OCI-M1 (cell line): Measurements from ENCODE around the gene ZNF438.
"Not testable (repeated sequence)": the region's sequence is repeated elsewhere in the genome, so short reads cannot be mapped to it uniquely, and the experiment has no call there.

Experiments
- DNase-seq: peaks from one replicate; lab custom pipeline; 2025; lab: John Stamatoyannopoulos, UW

ZNF438 gene

GRCh38 chr10:31041011-31041410, 9.3 kb upstream of the ZNF438 start:
- no peak for DNase-seq

- peak; percentile 71 for DNase-seq
These were observed 7.3 kb upstream of the ZNF438 start for GRCh38 chr10:31039006-31039405.

GRCh38 chr10:31037749-31038148, 6.1 kb upstream of the ZNF438 start:
- DNase-seq = no peak

- DNase-seq = no peak
These were observed 4.5 kb upstream of the ZNF438 start for GRCh38 chr10:31036209-31036608.

DNA sequence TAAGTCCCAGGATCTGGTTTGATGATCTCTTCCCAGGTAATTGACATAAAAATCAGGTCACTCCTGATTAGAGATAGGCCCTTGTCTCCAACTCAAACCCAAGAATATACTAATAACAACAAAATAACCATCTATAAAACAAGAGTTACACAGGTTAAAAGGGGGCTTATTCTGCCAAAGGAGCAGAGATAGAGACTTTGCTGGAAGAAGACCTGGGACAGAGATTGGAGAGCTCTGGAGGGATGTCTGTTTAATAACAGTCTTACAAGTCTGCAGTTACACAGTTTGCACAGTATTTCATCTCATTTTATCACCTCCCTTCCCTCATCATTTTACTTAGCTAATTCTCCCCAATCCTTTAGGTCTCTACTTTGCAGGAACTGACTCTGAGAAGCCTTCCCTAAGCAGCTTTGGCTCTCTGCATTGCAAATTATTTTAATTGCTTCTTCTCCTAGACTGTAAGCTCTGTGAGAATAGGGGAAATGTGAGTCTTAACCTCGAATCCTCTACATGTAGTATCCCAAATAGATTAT, 3.7 kb upstream of the ZNF438 start:
- no peak for DNase-seq

DNA sequence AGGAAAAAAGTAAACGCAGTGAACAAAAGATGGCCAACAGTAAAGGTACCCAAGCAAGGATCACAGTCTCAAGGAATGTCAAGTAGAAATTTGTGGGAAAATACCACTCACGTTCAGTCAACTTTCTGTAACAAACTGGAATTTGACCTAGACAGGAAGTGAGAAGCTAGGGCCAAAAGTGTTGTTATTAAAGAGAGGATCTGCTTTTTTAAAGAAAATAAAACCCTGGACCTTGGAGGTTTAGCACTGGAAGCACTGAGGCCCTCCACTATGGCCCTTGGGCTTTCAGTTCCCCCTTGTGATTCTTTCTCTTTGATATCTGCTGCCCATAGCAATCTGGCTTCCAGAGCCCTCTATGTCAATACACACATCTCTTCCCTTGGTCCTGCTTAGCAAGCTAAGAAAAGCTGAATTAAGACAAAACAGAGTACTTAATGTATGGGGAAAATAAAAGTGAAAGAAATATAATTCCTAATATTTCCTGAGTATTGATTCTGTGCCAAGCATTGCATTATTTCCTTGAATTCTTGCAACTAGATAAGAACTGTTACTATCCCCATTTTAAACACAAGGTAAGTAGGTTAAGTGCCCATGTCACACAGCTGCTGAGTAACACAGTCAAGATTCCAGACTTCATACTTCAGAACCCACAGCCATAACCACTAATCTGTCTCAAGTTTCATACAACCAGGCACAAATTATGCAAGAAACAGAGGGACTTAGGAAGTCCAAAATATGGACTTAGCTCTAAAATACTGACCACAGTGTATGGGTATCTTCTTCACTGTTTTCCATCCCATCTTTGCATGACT, 2.6 kb upstream of the ZNF438 start:
- peak; percentile 16 for DNase-seq

DNA sequence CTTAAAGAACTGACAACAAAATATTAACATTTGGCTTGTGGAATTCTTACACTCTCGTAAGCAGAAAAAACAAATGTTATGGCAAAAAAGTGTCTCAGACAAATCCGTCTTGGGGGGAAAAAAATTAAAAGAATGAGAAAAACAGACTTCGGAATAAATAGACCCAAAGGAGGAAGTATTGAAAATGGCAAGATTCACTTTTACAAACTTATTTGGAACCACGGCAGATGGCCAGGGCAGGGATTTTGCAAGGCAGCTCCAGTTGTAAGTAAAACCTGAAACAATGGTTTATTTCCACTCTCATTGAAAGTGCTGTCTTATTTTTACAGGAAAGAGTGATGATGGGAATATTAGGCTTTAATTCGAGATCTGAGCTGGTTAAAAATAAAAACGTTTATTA, 1.5 kb upstream of the ZNF438 start:
- no peak for DNase-seq

- peak; percentile 96 for DNase-seq
These were observed 830 bp upstream of the ZNF438 start for GRCh38 chr10:31032258-31033132.

GRCh38 chr10:31031205-31031557, 484 bp downstream of the ZNF438 start:
- no peak for DNase-seq

- DNase-seq = no peak
These were observed 865 bp downstream of the ZNF438 start for GRCh38 chr10:31030800-31031199.

DNA sequence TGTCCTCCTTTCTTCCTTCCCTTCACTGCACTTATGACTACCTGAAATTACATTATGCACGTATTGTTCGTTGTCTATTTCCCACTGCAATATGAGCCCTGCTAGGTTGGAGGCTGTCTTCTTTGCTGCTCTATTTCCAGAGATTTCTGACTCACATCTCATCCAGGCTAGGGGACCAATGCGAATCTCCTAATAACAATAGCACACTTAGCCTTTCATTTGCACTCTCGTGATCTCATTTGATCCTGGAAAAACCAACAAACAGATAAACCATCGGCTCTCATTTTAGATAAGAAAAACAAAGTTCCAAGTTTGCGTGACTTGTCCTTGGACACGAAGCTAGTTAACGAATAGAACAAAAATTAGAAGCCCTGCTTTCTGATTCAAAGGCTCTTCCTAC, 1.4 kb downstream of the ZNF438 start:
- no peak for DNase-seq

DNA sequence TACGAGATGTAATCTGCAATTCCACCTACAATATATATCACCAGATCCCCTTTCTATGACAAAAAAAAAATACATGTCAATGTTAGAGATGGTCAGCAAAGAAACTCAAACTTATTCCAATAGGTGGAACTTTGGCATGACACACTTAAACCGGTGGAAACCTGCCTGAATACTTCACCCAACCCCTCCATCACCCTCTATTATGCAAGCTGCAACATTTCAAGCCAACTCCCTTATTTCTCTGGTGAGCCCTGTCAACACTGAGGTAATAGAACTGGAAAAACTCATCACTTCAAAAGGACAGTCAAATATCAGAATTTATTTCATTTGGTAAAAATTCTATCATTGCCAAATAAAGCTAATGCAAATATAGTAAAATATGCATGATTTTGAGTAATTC, 3.6 kb downstream of the ZNF438 start:
- DNase-seq = no peak

- DNase-seq = not testable (repeated sequence)
These were observed 5.4 kb downstream of the ZNF438 start for GRCh38 chr10:31026279-31026678.

DNA sequence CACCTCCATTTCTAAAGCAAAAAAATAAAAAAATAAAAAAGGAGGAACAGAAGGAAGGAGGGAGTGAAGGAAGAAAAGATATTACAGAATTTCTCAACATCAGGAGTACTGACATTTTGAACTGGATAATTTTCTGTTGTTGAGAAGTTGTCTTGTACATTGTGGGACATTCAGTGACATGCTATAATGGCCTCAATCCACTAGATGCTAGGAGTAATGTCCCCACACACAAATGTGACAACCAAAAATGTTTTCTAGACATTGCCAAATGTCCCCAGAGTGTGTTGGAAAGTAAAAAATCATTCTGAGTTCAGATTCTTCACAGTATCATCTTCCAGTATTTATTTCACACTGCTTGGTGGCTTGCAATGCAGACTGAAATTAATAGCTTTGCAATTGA, 6.5 kb downstream of the ZNF438 start:
- DNase-seq = no peak

DNA sequence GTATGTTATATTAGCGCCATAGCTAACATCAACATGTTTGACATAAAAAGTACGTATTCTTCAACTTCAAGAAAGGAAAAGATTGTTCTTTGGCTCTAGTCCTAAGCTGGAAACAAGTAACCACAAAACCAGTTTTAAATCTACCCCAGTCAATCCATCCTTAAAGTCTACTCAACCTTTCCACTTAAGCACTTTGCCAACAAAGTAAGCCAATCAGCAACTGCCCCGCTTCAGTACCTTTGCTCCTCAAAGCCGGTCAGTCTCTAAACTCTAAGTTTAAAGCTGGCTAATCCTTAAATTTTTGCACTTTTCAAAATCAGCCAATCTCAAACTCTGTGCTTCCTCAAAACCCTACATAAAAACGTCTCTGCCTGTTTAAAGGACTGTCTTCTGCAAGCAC, 8.1 kb downstream of the ZNF438 start:
- no peak for DNase-seq

- DNase-seq = no peak
These were observed 11.5 kb downstream of the ZNF438 start for GRCh38 chr10:31020209-31020608.

DNA sequence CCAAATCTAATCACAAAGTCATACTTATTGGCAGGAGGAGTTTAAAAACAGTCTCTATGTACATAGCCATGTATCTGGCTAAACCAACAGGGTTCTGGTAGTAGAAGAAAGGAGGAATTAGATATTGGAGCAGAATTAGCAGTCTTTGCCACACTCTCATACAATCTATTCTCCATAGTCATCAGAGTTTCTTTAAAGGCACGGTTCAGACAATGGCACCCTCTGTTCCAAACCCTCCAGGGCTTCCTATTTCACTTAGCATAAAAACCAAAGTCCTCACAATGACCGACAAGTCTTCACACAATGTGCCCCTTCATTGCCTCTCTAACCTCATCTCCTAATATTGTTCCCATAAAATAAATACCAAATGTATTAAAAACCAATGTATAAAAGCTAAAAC, 12.7 kb downstream of the ZNF438 start:
- no peak for DNase-seq

DNA sequence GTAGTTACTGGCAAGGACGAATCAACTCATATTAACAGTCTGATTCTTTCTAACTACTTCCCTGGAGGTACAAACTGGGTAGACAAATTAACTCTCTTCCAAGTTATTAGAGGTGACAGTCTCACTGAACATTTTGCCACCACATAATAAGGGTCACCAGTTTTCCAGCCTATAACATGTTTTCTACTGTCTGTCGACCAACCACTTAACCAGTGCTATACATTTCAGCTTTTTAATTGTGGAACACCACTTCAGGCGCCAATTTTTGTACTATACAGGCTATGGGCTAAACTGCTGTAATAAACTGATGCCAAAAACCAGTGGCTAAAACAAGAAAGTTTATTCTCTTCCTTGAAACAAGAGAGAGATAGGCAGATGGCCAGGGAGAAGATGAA, 13.3 kb downstream of the ZNF438 start:
- DNase-seq = no peak

GRCh38 chr10:31017534-31018355, 13.9 kb downstream of the ZNF438 start:
- no peak for DNase-seq

GRCh38 chr10:31014161-31014875, 17.3 kb downstream of the ZNF438 start:
- DNase-seq = no peak

GRCh38 chr10:31013331-31013730, 18.3 kb downstream of the ZNF438 start:
- no peak for DNase-seq

GRCh38 chr10:31011665-31012022, 20.0 kb downstream of the ZNF438 start:
- no peak for DNase-seq
